ENCODE data around the gene AUTS2. TPM values are rescaled to one million over a fixed set of nuclear protein-coding genes. Genes with fewer than 3 reads are reported as not detected.

AUTS2 gene
- total RNA-seq, 2 donors from 2014 or later = 8.6 TPM

DNA sequence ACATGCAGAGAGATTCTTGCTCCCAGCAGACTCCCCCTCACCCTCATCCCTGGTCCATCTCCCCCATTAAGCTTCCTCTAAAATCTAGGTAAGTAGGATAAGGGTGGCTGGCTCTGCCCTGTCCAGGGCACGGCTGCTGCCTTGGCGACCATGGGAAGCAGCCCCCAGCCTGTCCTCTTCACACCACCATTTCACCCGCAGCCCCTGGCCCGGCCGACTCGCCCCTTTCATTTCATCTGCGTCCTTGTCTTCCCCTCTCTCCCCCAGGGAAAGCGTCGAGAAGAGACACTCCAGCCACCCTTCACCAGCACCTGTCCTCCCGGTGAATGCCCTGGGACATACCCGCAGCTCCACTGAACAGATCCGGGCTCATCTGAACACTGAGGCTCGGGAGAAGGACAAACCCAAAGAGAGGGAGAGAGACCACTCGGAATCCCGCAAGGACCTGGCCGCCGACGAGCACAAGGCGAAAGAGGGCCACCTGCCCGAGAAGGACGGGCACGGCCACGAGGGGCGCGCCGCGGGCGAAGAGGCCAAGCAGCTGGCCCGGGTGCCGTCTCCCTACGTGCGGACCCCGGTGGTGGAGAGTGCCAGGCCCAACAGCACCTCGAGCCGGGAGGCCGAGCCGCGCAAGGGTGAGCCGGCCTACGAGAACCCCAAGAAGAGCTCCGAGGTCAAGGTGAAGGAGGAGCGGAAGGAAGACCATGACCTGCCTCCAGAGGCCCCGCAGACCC, 1191.4 kb downstream of the AUTS2 start:
- H3K36me3 ChIP-seq = peaks cover 67% of the 10 kb centered on the region
- H3K27ac ChIP-seq = no peak overlapping the region
- no peak overlapping the region for H3K4me3 ChIP-seq
- H3K27me3 ChIP-seq = no peaks in the 10 kb centered on the region
- TF ChIP-seq, protein P1, sequence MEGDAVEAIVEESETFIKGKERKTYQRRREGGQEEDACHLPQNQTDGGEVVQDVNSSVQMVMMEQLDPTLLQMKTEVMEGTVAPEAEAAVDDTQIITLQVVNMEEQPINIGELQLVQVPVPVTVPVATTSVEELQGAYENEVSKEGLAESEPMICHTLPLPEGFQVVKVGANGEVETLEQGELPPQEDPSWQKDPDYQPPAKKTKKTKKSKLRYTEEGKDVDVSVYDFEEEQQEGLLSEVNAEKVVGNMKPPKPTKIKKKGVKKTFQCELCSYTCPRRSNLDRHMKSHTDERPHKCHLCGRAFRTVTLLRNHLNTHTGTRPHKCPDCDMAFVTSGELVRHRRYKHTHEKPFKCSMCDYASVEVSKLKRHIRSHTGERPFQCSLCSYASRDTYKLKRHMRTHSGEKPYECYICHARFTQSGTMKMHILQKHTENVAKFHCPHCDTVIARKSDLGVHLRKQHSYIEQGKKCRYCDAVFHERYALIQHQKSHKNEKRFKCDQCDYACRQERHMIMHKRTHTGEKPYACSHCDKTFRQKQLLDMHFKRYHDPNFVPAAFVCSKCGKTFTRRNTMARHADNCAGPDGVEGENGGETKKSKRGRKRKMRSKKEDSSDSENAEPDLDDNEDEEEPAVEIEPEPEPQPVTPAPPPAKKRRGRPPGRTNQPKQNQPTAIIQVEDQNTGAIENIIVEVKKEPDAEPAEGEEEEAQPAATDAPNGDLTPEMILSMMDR (IDR thresholded peaks at IDR 0.05) = no peak
- DNase-seq (ENCODE audit: low spot score) = no peak
- H3K4me1 ChIP-seq = no peaks in the 10 kb centered on the region
- no peaks in the 10 kb centered on the region for H3K9me3 ChIP-seq

- no peaks in the 10 kb centered on the region for H3K9me3 ChIP-seq
- no peak for DNase-seq (ENCODE audit: low spot score)
- TF ChIP-seq, protein P1 (IDR thresholded peaks at IDR 0.05) = no peak
- no peak overlapping the region for H3K4me3 ChIP-seq
- no peak overlapping the region for H3K27ac ChIP-seq
- peaks cover 59% of the 10 kb centered on the region for H3K36me3 ChIP-seq
- no peaks in the 10 kb centered on the region for H3K4me1 ChIP-seq
- H3K27me3 ChIP-seq = no peaks in the 10 kb centered on the region
Measured at GRCh38 chr7:70790215-70791073, 1192.2 kb downstream of the AUTS2 start.

DNA sequence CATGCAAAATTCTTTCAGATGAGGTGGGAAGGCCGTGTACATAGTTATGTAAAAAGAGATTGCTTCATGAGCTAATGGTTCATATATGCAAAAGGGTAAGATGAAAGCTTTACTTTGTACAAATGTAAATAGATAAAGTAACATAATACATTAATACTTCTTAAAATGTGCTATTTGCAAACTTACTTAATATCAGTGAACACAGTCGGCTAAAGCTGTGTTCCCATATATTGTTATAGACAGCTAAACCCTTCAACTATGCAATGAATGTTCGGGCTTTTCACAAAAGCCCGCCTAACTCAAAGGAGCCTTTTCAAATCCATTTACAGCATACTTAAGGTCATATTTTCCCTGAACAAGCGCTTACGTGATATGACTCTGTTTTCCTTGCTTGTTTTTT, 1193.1 kb downstream of the AUTS2 start:
- H3K36me3 ChIP-seq = peaks cover 50% of the 10 kb centered on the region
- TF ChIP-seq, protein P1 (IDR thresholded peaks at IDR 0.05) = no peak
- H3K27me3 ChIP-seq = no peaks in the 10 kb centered on the region
- no peak overlapping the region for H3K27ac ChIP-seq
- H3K4me1 ChIP-seq = no peaks in the 10 kb centered on the region
- DNase-seq (ENCODE audit: low spot score) = no peak
- no peaks in the 10 kb centered on the region for H3K9me3 ChIP-seq
- no peak overlapping the region for H3K4me3 ChIP-seq

GRCh38 chr7:70793060-70793459, 1194.8 kb downstream of the AUTS2 start:
- no peaks in the 10 kb centered on the region for H3K27me3 ChIP-seq
- H3K4me3 ChIP-seq = no peak overlapping the region
- no peaks in the 10 kb centered on the region for H3K9me3 ChIP-seq
- no peak overlapping the region for H3K27ac ChIP-seq
- DNase-seq (ENCODE audit: low spot score) = no peak
- H3K4me1 ChIP-seq = no peaks in the 10 kb centered on the region
- TF ChIP-seq, protein P1 (IDR thresholded peaks at IDR 0.05) = no peak
- H3K36me3 ChIP-seq = peaks cover 37% of the 10 kb centered on the region

DNA sequence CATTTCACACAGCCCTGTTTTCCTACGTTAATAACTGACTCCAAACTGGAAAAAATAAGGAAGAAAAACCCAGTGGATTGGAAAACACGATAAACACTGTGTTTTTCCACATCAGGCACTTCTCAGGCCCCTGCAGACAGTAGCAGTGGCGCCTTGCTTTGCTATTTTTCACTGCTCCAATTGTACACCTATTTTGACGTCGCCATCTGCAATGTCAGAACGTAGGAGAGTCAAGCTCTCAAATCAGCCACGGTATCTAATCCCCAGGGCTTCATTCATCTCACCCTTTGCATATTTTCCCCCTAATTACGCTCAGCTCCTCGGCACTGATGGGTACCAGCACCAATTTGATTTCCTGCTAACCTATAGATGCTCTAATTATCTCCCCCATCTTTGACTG, 1195.5 kb downstream of the AUTS2 start:
- TF ChIP-seq, protein P1 (IDR thresholded peaks at IDR 0.05) = no peak
- H3K9me3 ChIP-seq = no peaks in the 10 kb centered on the region
- H3K27me3 ChIP-seq = no peaks in the 10 kb centered on the region
- H3K4me3 ChIP-seq = no peak overlapping the region
- no peak overlapping the region for H3K27ac ChIP-seq
- H3K4me1 ChIP-seq = no peaks in the 10 kb centered on the region
- peaks cover 31% of the 10 kb centered on the region for H3K36me3 ChIP-seq
- DNase-seq (ENCODE audit: low spot score) = no peak

Measured in right atrium auricular region (tissue), 2 donors.